Tibial nerve (tissue), 4 donors: ENCODE data around the gene ZSWIM8.

Experiments
- EP300 ChIP-seq, 2 donors: sonication (generic); formaldehyde crosslinking; IDR thresholded peaks; one replicate each; pipeline ENCODE4 v1.6.1; 2017; ENCODE audit warnings: antibody characterized with exemption in 2 of 2, mild to moderate bottlenecking in 1 of 2
- POLR2A ChIP-seq, 2 donors: fragments of 450-650 bp; IDR thresholded peaks; one replicate each; pipeline ENCODE4 v1.6.1; 2017; ENCODE audit warnings: antibody characterized with exemption in 2 of 2, mild to moderate bottlenecking in 2 of 2, moderate library complexity in 2 of 2
- TF ChIP-seq, protein P1 (sequence below), 5 experiments: fragments of 200-600 bp in 3 of 5; fragments of 450-650 bp in 2 of 5; sonication (generic) in 3 of 5; IDR thresholded peaks; one replicate each; pipeline ENCODE4 v1.5.1; 2016 to 2019; ENCODE audit warnings: antibody characterized with exemption in 5 of 5, mild to moderate bottlenecking in 3 of 5, moderate library complexity in 2 of 5

DNA sequence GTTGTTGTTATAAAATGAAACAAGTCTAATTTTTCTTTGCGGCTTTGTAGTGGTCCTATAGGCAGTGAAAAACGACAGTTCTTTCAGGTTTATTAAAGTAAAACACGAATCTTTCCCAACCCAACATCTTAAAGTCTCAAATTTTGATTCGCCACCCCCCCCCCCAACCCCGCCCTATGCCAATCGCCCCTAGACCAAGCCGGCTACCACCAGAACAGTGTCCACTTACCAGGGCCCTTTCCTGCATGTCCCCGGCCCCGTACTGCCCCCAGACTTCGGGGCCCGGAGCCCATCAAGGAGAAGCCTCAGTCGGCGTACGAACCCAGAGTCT lies 3.9 kb upstream of the ZSWIM8 start:
- TF ChIP-seq, protein P1, sequence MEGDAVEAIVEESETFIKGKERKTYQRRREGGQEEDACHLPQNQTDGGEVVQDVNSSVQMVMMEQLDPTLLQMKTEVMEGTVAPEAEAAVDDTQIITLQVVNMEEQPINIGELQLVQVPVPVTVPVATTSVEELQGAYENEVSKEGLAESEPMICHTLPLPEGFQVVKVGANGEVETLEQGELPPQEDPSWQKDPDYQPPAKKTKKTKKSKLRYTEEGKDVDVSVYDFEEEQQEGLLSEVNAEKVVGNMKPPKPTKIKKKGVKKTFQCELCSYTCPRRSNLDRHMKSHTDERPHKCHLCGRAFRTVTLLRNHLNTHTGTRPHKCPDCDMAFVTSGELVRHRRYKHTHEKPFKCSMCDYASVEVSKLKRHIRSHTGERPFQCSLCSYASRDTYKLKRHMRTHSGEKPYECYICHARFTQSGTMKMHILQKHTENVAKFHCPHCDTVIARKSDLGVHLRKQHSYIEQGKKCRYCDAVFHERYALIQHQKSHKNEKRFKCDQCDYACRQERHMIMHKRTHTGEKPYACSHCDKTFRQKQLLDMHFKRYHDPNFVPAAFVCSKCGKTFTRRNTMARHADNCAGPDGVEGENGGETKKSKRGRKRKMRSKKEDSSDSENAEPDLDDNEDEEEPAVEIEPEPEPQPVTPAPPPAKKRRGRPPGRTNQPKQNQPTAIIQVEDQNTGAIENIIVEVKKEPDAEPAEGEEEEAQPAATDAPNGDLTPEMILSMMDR (IDR thresholded peaks at IDR 0.05) = no peak
- TF ChIP-seq POLR2A (IDR thresholded peaks at IDR 0.05) (no peak), EP300 (IDR thresholded peaks at IDR 0.05) (no peak)
